Fibroblast of skin of back (primary cell): ENCODE data around the gene TM4SF1. TPM values are rescaled to one million over a fixed set of nuclear protein-coding genes. Genes with fewer than 3 reads are reported as not detected.

Experiments used
- DNase-seq: peaks from one replicate; pipeline ENCODE4 v3.0.0-alpha.2; 2013
- polyA plus RNA-seq, 2 experiments: library from polyadenylated mRNA; unstranded; fragments of 120-200 nt; gene quantifications; one replicate each; pipeline ENCODE4 v1.2.1, GENCODE V29; 2013; ENCODE audit not compliant: insufficient read length in 2 of 2

The TM4SF1 gene
- 56.3 TPM for polyA plus RNA-seq (2013, experiment 1 of 2; ENCODE audit: insufficient read length)
- 17.7 TPM for polyA plus RNA-seq (2013, experiment 2 of 2; ENCODE audit: insufficient read length)

- DNase-seq = peak; percentile 91
These were observed at the start of gene TM4SF1 for GRCh38 chr3:149377408-149378364. TSS of gene TM4SF1 (minus strand) at chr3:149377649. CDS start at chr3:149377547, 102 bp downstream.

- DNase-seq = no peak
These were observed 48.9 kb upstream of the TM4SF1 start for GRCh38 chr3:149426325-149426724.

- DNase-seq = no peak
These were observed 47.5 kb upstream of the TM4SF1 start for GRCh38 chr3:149424918-149425317.

GRCh38 chr3:149421764-149422163 is 44.3 kb upstream of the TM4SF1 start:
- peak; percentile 23 for DNase-seq

GRCh38 chr3:149419816-149420215 is 42.4 kb upstream of the TM4SF1 start:
- DNase-seq = no peak

GRCh38 chr3:149417727-149418126 is 40.3 kb upstream of the TM4SF1 start:
- DNase-seq = no peak

- DNase-seq = no peak
These were observed 39.7 kb upstream of the TM4SF1 start for GRCh38 chr3:149417174-149417573.

- no peak for DNase-seq
These were observed 38.0 kb upstream of the TM4SF1 start for GRCh38 chr3:149415484-149415883.

- peak; percentile 34 for DNase-seq
These were observed 37.2 kb upstream of the TM4SF1 start for GRCh38 chr3:149414557-149415231.

GRCh38 chr3:149411583-149411982 is 34.1 kb upstream of the TM4SF1 start:
- no peak for DNase-seq

- DNase-seq = no peak
These were observed 31.9 kb upstream of the TM4SF1 start for GRCh38 chr3:149409351-149409750.

- DNase-seq = peak; percentile 46
These were observed 30.4 kb upstream of the TM4SF1 start for GRCh38 chr3:149407898-149408297.

GRCh38 chr3:149406244-149406752 is 28.8 kb upstream of the TM4SF1 start:
- DNase-seq = no peak

- DNase-seq = no peak
These were observed 26.0 kb upstream of the TM4SF1 start for GRCh38 chr3:149403443-149403842.

- no peak for DNase-seq
These were observed 25.0 kb upstream of the TM4SF1 start for GRCh38 chr3:149402481-149402880.

GRCh38 chr3:149401926-149402310 is 24.5 kb upstream of the TM4SF1 start:
- peak; percentile 18 for DNase-seq

- DNase-seq = peak; percentile 51
These were observed 23.9 kb upstream of the TM4SF1 start for GRCh38 chr3:149401212-149401925.

- DNase-seq = no peak
These were observed 23.2 kb upstream of the TM4SF1 start for GRCh38 chr3:149400645-149401044.

- no peak for DNase-seq
These were observed 20.8 kb upstream of the TM4SF1 start for GRCh38 chr3:149398296-149398695.

GRCh38 chr3:149397528-149397927 is 20.1 kb upstream of the TM4SF1 start:
- DNase-seq = no peak

GRCh38 chr3:149396476-149396875 is 19.0 kb upstream of the TM4SF1 start:
- no peak for DNase-seq
